H9 (cell line): ENCODE data around the gene IMMP2L. TPM values are rescaled to one million over a fixed set of nuclear protein-coding genes. Genes with fewer than 3 reads are reported as not detected.

Experiments used
- DNase-seq: peaks from one replicate; pipeline ENCODE4 v3.0.0-alpha.2; 2017
- H2AFZ ChIP-seq: one replicate; pipeline ENCODE4 v1.6.1; 2013; ENCODE audit warnings: mild to moderate bottlenecking, low read length, control low read depth, moderate library complexity
- H2AK5ac ChIP-seq: 2 replicates; pipeline ENCODE4 v1.6.1; 2013; ENCODE audit warnings: low read length, control low read depth, mixed read lengths; ENCODE audit not compliant: insufficient read length
- H2BK120ac ChIP-seq: one replicate; pipeline ENCODE4 v1.6.1; 2013; ENCODE audit warnings: low read depth, mild to moderate bottlenecking, low read length, control low read depth, inconsistent platforms; ENCODE audit not compliant: poor library complexity, severe bottlenecking
- H2BK12ac ChIP-seq: 2 replicates; pipeline ENCODE4 v1.6.1; 2013; ENCODE audit warnings: low read length, control low read depth, mixed read lengths, low read depth; ENCODE audit not compliant: insufficient read length
- H2BK15ac ChIP-seq: 2 replicates; pipeline ENCODE4 v1.6.1; 2013; ENCODE audit warnings: low read depth, low read length, control low read depth
- H2BK20ac ChIP-seq: one replicate; pipeline ENCODE4 v1.6.1; 2013; ENCODE audit warnings: low read depth, mild to moderate bottlenecking, low read length, control low read depth, inconsistent platforms; ENCODE audit not compliant: poor library complexity, severe bottlenecking
- H2BK5ac ChIP-seq: 2 replicates; pipeline ENCODE4 v1.6.1; 2013; ENCODE audit warnings: low read length, control low read depth, mixed read lengths; ENCODE audit not compliant: insufficient read length
- H3K14ac ChIP-seq: 2 replicates; pipeline ENCODE4 v1.6.1; 2013; ENCODE audit warnings: low read length, control low read depth; ENCODE audit not compliant: insufficient read depth
- H3K18ac ChIP-seq: 2 replicates; pipeline ENCODE4 v1.6.1; 2013; ENCODE audit warnings: low read depth, mild to moderate bottlenecking, mixed read lengths, low read length, control low read depth; ENCODE audit not compliant: insufficient read length
- H3K23ac ChIP-seq: 2 replicates; pipeline ENCODE4 v1.6.1; 2013; ENCODE audit warnings: low read length, control low read depth, mixed read lengths, low read depth; ENCODE audit not compliant: insufficient read length
- H3K23me2 ChIP-seq: 2 replicates; pipeline ENCODE4 v1.6.1; 2013; ENCODE audit warnings: low read depth, mild to moderate bottlenecking, mixed read lengths, low read length, control low read depth; ENCODE audit not compliant: insufficient read length, poor library complexity, severe bottlenecking
- H3K27ac ChIP-seq: 2 replicates; pipeline ENCODE4 v1.5.1; 2013; ENCODE audit warnings: low read length, control low read depth, mixed read lengths, low read depth; ENCODE audit not compliant: insufficient read length
- H3K27me3 ChIP-seq: 2 replicates; pipeline ENCODE4 v1.6.1; 2013; ENCODE audit warnings: low read length, control low read depth, inconsistent platforms; ENCODE audit not compliant: insufficient read depth
- H3K4ac ChIP-seq: 2 replicates; pipeline ENCODE4 v1.6.1; 2013; ENCODE audit warnings: low read depth, mild to moderate bottlenecking, control low read depth, inconsistent platforms, low read length, moderate library complexity
- H3K4me1 ChIP-seq: 2 replicates; pipeline ENCODE4 v1.6.1; 2013; ENCODE audit warnings: low read length, control low read depth, inconsistent platforms; ENCODE audit not compliant: insufficient read depth
- H3K4me2 ChIP-seq: 2 replicates; pipeline ENCODE4 v1.6.1; 2013; ENCODE audit warnings: low read length, control low read depth, mixed read lengths; ENCODE audit not compliant: insufficient read length, insufficient read depth
- H3K56ac ChIP-seq: 2 replicates; pipeline ENCODE4 v1.6.1; 2013; ENCODE audit warnings: low read depth, mild to moderate bottlenecking, mixed read lengths, low read length, control low read depth; ENCODE audit not compliant: insufficient read length
- H3K79me1 ChIP-seq: 2 replicates; pipeline ENCODE4 v1.6.1; 2013; ENCODE audit warnings: low read depth, mild to moderate bottlenecking, moderate library complexity, low read length, control low read depth, inconsistent platforms; ENCODE audit not compliant: insufficient read depth, poor library complexity, severe bottlenecking
- H3K79me2 ChIP-seq: 2 replicates; pipeline ENCODE4 v1.6.1; 2013; ENCODE audit warnings: low read length, control low read depth, inconsistent platforms; ENCODE audit not compliant: insufficient read depth
- H3K9ac ChIP-seq: 2 replicates; pipeline ENCODE4 v1.6.1; 2013; ENCODE audit warnings: low read length, control low read depth, mixed read lengths; ENCODE audit not compliant: insufficient read length; ENCODE audit errors: extremely low read depth
- H3K9me3 ChIP-seq: one replicate; pipeline ENCODE4 v1.6.1; 2013; ENCODE audit warnings: low read depth, low read length, inconsistent platforms; ENCODE audit not compliant: control insufficient read depth
- H3T11ph ChIP-seq: one replicate; pipeline ENCODE4 v1.6.1; 2013; ENCODE audit warnings: mild to moderate bottlenecking, low read length, control low read depth, inconsistent platforms
- H4K20me1 ChIP-seq: one replicate; pipeline ENCODE4 v1.6.1; 2013; ENCODE audit not compliant: control insufficient read depth, insufficient read length, insufficient read depth
- H4K5ac ChIP-seq: 2 replicates; pipeline ENCODE4 v1.6.1; 2013; ENCODE audit warnings: low read depth, mild to moderate bottlenecking, mixed read lengths, low read length, control low read depth; ENCODE audit not compliant: insufficient read length
- H4K8ac ChIP-seq: replicated peaks from 2 replicates; pipeline ENCODE4 v1.6.1; 2013; ENCODE audit warnings: low read length, control low read depth, mixed read lengths, low read depth; ENCODE audit not compliant: insufficient read length
- H4K91ac ChIP-seq: 2 replicates; pipeline ENCODE4 v1.6.1; 2013; ENCODE audit warnings: low read depth, mild to moderate bottlenecking, moderate library complexity, mixed read lengths, low read length, control low read depth; ENCODE audit not compliant: insufficient read length
- H3K27ac Mint-ChIP-seq, 3 experiments: 2 replicates in 2 of 3; 3 replicates in 1 of 3; pipeline ENCODE4 v1.8.0; 2020 to 2021; ENCODE audit warnings: mixed read lengths in 3 of 3, mild to moderate bottlenecking in 1 of 3, moderate library complexity in 1 of 3
- H3K27me3 Mint-ChIP-seq: 2 replicates; pipeline ENCODE4 v1.8.0; 2021; ENCODE audit warnings: low read depth, mild to moderate bottlenecking, moderate library complexity, mixed read lengths
- H3K36me3 Mint-ChIP-seq, 3 experiments: 2 replicates in 2 of 3; 3 replicates in 1 of 3; pipeline ENCODE4 v1.8.0; 2020 to 2021; ENCODE audit warnings: low read depth in 3 of 3, mixed read lengths in 3 of 3; ENCODE audit not compliant: insufficient read depth in 1 of 3
- H3K4me1 Mint-ChIP-seq, 2 experiments: 2 replicates each; pipeline ENCODE4 v1.8.0; 2020; ENCODE audit warnings: mixed read lengths in 2 of 2
- H3K4me3 Mint-ChIP-seq, 2 experiments: 2 replicates in 1 of 2; 3 replicates in 1 of 2; pipeline ENCODE4 v1.8.0; 2020 to 2021; ENCODE audit warnings: mild to moderate bottlenecking in 2 of 2, mixed read lengths in 2 of 2, moderate library complexity in 1 of 2
- H3K9me3 Mint-ChIP-seq, 2 experiments: 2 replicates in 1 of 2; 3 replicates in 1 of 2; pipeline ENCODE4 v1.8.0; 2020; ENCODE audit warnings: mild to moderate bottlenecking in 2 of 2, mixed read lengths in 2 of 2, moderate library complexity in 1 of 2
- WGBS: extraction: QIAGEN DNeasy Blood & Tissue Kit; methylation state at CpG from one replicate; pipeline ENCODE4 v1.1.7; 2013; ENCODE audit warnings: missing lambda C conversion rate, low lambda C conversion rate, mixed read lengths; ENCODE audit not compliant: insufficient read length; ENCODE audit errors: extremely low coverage; 5-methylcytosine and 5-hydroxymethylcytosine counted together
- total RNA-seq: library from RNA; stranded (reverse); gene quantifications from 2 replicates; pipeline ENCODE4 v1.2.1, GENCODE V29; 2021
- TF ChIP-seq, protein P1 (sequence below): fragments of 200-600 bp; sonication (generic); conservative IDR thresholded peaks from 3 replicates; pipeline ENCODE4 v1.8.0; 2021; ENCODE audit warnings: antibody characterized with exemption, mild to moderate bottlenecking

IMMP2L gene
- total RNA-seq, 1 experiment from 2014 or later: 14.7 TPM

DNA sequence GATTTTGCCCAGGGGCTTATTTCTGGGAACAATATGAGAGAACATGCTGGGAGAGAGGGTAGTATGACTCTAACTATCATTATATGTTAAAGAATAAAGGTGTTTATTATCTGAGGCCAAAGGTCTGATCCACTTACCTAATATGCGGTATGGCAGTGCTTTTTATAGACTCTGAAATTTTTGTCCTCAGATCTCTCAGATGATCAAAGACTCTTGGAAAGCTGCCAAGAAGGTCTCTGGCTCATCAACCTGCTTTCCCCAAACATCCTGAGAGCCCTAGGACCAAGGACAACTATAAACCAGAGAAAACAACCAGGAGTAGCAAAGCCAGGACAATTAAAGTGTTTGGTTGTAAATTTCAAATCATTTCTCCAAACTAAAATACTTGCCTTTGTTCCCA lies 727.1 kb downstream of the IMMP2L start:
- H3K18ac ChIP-seq: no peak overlapping the region
- H3K4me1 Mint-ChIP-seq: peaks cover 9 to 14% of the 10 kb centered on the region in 2 experiments
- no peak overlapping the region for H2AFZ ChIP-seq

More for the DNA sequence above, 727.1 kb downstream of the IMMP2L start:
- H4K20me1 ChIP-seq: no peaks in the 10 kb centered on the region
- H3K27ac ChIP-seq: no peak overlapping the region
- no peak overlapping the region for H2BK120ac ChIP-seq
- no peak overlapping the region for H3K4ac ChIP-seq
- no peaks in the 10 kb centered on the region for H3K79me1 ChIP-seq
- no peaks in the 10 kb centered on the region for H3K27me3 ChIP-seq
- H3K4me1 ChIP-seq: no peaks in the 10 kb centered on the region
- peaks cover 0 to 2% (median 0%) of the 10 kb centered on the region in 3 experiments; a peak in 1 of 7 replicates for H3K36me3 Mint-ChIP-seq
- H3K4me2 ChIP-seq: no peak overlapping the region
- no peaks in the 10 kb centered on the region for H3K23me2 ChIP-seq
- no peak for DNase-seq
- no peak overlapping the region for H2BK12ac ChIP-seq
- no peak overlapping the region for H2BK15ac ChIP-seq
- no peak overlapping the region for H4K8ac ChIP-seq
- no peak overlapping the region for H3K23ac ChIP-seq
- no peak overlapping the region for H4K91ac ChIP-seq
- H2AK5ac ChIP-seq: no peak overlapping the region
- no peak overlapping the region for H3K9ac ChIP-seq
- H2BK5ac ChIP-seq: no peak overlapping the region
- H3K79me2 ChIP-seq: no peaks in the 10 kb centered on the region
- WGBS: no CpG with 5 or more reads among the region's 1 CpG
- H3K9me3 Mint-ChIP-seq: peaks cover 0 to 4% of the 10 kb centered on the region in 2 experiments; a peak in 3 of 5 replicates
- no peaks in the 10 kb centered on the region for H3K9me3 ChIP-seq
- H4K5ac ChIP-seq: no peak overlapping the region
- no peak overlapping the region for H3K56ac ChIP-seq
- H2BK20ac ChIP-seq: no peak overlapping the region
- TF ChIP-seq, protein P1, sequence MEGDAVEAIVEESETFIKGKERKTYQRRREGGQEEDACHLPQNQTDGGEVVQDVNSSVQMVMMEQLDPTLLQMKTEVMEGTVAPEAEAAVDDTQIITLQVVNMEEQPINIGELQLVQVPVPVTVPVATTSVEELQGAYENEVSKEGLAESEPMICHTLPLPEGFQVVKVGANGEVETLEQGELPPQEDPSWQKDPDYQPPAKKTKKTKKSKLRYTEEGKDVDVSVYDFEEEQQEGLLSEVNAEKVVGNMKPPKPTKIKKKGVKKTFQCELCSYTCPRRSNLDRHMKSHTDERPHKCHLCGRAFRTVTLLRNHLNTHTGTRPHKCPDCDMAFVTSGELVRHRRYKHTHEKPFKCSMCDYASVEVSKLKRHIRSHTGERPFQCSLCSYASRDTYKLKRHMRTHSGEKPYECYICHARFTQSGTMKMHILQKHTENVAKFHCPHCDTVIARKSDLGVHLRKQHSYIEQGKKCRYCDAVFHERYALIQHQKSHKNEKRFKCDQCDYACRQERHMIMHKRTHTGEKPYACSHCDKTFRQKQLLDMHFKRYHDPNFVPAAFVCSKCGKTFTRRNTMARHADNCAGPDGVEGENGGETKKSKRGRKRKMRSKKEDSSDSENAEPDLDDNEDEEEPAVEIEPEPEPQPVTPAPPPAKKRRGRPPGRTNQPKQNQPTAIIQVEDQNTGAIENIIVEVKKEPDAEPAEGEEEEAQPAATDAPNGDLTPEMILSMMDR: no peak
- H3K4me3 Mint-ChIP-seq: no peak overlapping the region
- no peak overlapping the region; a peak in 1 of 7 replicates for H3K27ac Mint-ChIP-seq
- no peaks in the 10 kb centered on the region for H3K27me3 Mint-ChIP-seq
- no peak overlapping the region for H3T11ph ChIP-seq
- no peak overlapping the region for H3K14ac ChIP-seq
